Measurements from ENCODE around the gene ZNF518A. TPM values are rescaled to one million over a fixed set of nuclear protein-coding genes. Genes with fewer than 3 reads are reported as not detected.

Gene ZNF518A
- total and polyA plus RNA-seq, 9 of the 15 experiments (the other 6 are each of a cell fraction or from before 2014, with no cell fraction given): 6.3 to 30.0 (median 17.4) TPM

DNA sequence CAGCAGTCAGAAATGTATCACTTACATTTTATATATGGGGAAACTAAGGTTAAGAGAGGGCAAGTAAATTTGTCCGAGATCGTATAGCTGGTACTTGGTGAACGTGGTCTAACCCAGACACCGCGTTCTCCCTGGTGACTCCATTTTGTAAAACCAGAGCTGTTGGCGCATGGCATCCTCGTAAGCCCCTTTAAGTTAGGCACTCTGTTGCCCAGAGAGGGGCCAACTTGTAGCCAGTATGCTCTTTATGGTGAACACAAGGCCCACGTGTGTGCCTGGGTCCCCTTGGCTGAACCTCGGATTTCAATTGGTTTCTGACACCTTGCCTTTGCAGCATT, 39.7 kb upstream of the ZNF518A start (continued):
- TF ChIP-seq ZNF318 (IDR thresholded peaks at IDR 0.05; ENCODE audit: borderline replicate concordance in 1 of 2, low read depth in 1 of 2) (no peak), SMAD3 (CRISPR knock-in tag; conservative IDR thresholded peaks at IDR 0.05) (0 out of 2 replicates have a peak, but pooled peaks have one; percentile 52), ZNF592 (IDR thresholded peaks at IDR 0.05) (peak; percentile 87), SIN3A (IDR thresholded peaks at IDR 0.05; ENCODE audit: borderline replicate concordance in 2 of 2, control insufficient read depth in 1 of 2, low read depth in 2 of 2, low read length in 2 of 2) (no peak), ZBTB17 (CRISPR knock-in tag; IDR thresholded peaks at IDR 0.05) (no peak), ZNF316 (IDR thresholded peaks at IDR 0.05) (no peak), ZBTB33 (CRISPR knock-in tag; IDR thresholded peaks at IDR 0.05) (no peak), MCM3 (IDR thresholded peaks at IDR 0.05) (no peak), TAF15 (IDR thresholded peaks at IDR 0.05; ENCODE audit: low read depth, low read length) (no peak), DMBX1 (CRISPR knock-in tag; IDR thresholded peaks at IDR 0.05; ENCODE audit: borderline replicate concordance) (no peak), FOS (IDR thresholded peaks at IDR 0.05; ENCODE audit: extremely low read depth, insufficient read length) (no peak), TRIM24 (IDR thresholded peaks at IDR 0.05) (no peak), TRIM28 (IDR thresholded peaks at IDR 0.05) (no peak), MYBL2 (IDR thresholded peaks at IDR 0.05; ENCODE audit: low read depth) (no peak), MYBL2 (CRISPR knock-in tag; IDR thresholded peaks at IDR 0.05; ENCODE audit: borderline replicate concordance) (no peak)
